Measurements from ENCODE around the gene ADCY5.

Gene ADCY5

DNA sequence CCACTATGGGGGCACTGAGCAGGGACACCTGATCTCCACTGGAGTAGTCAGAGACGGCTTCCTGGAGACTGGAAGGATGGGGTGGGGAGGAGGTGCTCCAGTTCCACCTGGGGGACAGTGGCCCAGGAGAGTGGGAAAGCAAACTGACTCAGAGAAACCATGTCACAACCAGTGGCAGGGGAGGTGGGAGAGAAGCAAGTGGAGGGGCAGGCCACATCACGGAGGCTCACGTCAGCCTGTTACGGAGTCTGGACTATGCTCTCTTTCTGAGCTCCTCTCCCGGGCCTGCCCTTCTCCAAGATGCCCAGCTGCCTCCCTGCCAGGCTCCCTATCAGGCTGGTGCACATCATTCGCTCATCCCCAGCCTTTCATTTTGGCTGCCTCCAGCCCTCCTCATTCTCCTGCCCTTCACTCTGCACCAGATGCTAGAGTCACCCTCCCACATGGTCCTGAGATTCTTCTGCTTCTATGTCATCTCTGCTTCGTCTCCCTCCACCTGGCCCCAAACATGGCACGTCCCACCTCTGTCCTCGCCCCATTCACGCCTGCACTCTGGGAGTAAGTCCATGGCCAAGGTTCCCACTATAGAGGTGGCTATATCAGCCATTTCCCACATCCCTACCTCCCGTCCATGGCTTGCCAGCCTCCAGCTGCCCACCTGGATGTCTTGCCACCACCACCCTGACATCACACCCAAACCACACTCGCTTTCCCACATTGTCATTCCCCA, 100.3 kb downstream of the ADCY5 start:
- DNase-seq (ENCODE audit: low read depth, low spot score): no peak

DNA sequence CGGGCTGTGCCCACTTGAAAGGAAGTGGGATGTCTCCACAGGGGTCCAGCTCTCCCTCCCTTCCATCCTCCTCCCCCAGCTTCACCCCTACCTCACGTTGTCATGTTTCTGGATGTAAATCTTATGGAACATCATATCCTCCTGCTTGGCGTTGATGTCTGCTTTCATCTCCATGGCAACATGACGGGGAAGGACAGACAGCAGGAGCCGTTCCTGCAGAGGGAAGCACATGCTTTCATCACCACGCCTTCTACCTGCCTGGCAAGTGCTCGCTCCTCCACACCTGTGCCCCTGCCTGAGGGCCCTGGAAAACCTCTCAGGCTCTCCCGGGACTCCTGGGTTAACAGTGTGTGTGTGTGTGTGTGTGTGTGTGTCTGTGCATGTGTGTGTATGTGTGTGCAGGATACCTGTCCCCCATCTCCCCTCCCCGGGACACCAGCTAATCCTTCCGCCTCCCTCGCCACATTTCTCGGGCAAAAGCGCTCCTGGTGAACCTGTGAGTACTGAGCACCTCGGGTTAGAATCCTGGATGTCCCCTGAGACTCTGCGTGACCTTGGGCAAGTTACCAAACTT, 101.1 kb downstream of the ADCY5 start:
- no peak overlapping the region for H3K27ac ChIP-seq
- no peak for DNase-seq (ENCODE audit: low read depth, low spot score)

More for the DNA sequence above, 100.3 kb downstream of the ADCY5 start:
- no peak overlapping the region for H3K27ac ChIP-seq

GRCh38 chr3:123347205-123347604, 101.7 kb downstream of the ADCY5 start:
- DNase-seq (ENCODE audit: low read depth, low spot score): no peak
- H3K27ac ChIP-seq: no peak overlapping the region

GRCh38 chr3:123346021-123346420, 102.9 kb downstream of the ADCY5 start:
- H3K27ac ChIP-seq: no peak overlapping the region
- DNase-seq (ENCODE audit: low read depth, low spot score): no peak

- DNase-seq (ENCODE audit: low read depth, low spot score): no peak
- no peak overlapping the region for H3K27ac ChIP-seq
Observed at GRCh38 chr3:123344907-123345594, 103.8 kb downstream of the ADCY5 start.

DNA sequence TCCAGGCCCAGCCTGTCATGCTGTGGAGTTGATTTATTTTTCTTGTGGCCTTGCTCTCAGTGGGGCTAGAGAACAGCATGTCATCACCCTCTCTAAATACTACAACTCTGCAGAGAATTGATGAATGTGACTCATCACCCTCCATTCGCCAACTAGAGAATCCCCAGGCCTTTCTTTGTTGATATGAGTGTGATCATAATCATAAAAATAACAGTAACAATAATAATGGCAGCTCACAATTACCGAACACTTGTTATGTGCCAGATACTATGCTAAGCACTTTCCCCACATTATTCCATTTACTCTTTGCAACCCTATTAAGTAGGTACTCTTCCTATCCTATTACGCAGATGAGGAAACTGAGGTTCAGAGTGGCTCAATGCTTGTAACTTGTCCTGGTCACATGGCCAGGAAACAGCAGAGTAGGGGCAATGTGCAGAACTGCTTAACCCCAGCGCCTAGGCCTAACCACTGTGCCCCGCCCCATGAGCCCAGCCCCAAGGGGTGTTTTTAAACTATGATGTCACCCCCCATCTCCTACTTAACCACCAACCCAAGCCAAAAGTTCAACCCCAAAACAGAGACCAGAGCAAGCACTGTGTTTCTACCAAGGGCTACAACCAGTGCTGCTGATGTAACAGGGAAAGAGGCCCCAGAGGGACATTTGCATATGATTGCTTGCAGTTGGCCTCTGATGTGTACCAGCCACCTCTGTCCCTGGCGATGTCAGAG, 104.5 kb downstream of the ADCY5 start:
- no peak for DNase-seq (ENCODE audit: low read depth, low spot score)
- no peak overlapping the region for H3K27ac ChIP-seq

GRCh38 chr3:123343296-123344174, 105.4 kb downstream of the ADCY5 start:
- no peak overlapping the region for H3K27ac ChIP-seq
- no peak for DNase-seq (ENCODE audit: low read depth, low spot score)

- no peak overlapping the region for H3K27ac ChIP-seq
- no peak for DNase-seq (ENCODE audit: low read depth, low spot score)
Observed at GRCh38 chr3:123342631-123343080, 106.2 kb downstream of the ADCY5 start.

GRCh38 chr3:123341871-123342630, 106.8 kb downstream of the ADCY5 start:
- no peak for DNase-seq (ENCODE audit: low read depth, low spot score)
- H3K27ac ChIP-seq: no peak overlapping the region

DNA sequence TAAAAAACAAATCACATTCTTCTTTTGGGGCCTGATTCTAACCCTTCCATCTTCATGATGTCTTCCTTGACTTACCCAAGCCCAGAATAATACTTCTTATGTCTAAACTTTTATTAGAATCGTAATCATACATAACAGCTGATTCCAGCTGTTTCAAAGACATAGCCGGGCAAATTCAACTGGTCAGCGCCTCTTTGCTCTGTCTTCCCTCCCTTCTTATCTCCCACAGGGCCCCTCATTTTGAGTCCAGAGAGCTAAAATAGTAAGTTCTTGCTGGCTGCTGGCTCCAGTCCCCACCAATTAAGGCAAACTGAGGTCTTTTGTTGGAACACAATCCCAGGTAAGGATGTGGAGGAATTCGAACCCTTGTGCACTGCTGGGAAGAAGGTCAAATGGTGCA, 108.6 kb downstream of the ADCY5 start:
- no peak for DNase-seq (ENCODE audit: low read depth, low spot score)

GRCh38 chr3:123339302-123339701, 109.6 kb downstream of the ADCY5 start:
- H3K27ac ChIP-seq: no peak overlapping the region
- DNase-seq (ENCODE audit: low read depth, low spot score): no peak

More for the DNA sequence above, 108.6 kb downstream of the ADCY5 start:
- H3K27ac ChIP-seq: no peak overlapping the region

DNA sequence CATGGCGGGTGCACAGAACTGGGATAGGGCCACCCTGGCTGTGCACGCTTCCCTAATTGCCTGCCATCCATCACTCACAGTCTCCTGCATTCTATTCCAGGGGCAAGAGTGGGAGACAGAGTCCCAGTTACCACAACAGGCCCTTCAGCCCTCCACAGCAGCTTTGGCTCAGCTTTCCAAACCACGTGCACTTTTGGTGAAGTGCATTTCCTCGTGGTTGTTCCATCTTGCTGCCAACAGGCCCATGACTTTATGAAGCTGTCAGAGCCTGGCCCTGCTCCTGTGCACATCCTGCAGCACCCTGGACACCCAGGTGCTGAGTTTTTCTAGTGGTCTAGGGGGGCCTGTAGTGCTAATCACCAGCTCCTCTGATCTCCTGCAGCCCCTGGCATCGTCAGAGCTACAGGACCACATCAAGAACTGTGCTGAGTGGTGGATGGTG, 110.2 kb downstream of the ADCY5 start:
- DNase-seq (ENCODE audit: low read depth, low spot score): no peak

GRCh38 chr3:123337948-123338619, 110.8 kb downstream of the ADCY5 start:
- H3K27ac ChIP-seq: no peak overlapping the region

More for the DNA sequence above, 110.2 kb downstream of the ADCY5 start:
- no peak overlapping the region for H3K27ac ChIP-seq

DNA sequence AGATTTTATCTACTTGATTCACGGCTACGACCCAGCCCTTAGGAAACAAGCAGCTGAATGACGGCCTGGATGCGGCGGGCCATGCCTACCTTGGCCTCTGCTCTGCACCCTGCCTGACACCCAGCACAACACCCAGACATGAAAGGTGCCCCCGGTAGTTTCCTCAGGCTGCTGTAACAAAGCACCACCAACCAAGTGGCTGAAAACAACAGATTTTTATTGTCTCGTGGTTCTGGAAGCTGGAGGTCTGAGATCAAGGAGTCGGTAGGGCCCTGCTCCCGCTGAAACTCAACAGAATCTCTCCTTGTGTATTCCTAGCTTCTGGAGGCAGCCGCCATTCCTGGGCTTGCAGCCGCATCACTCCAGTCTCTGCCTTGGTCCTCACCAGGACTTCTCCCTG, 111.7 kb downstream of the ADCY5 start:
- no peak overlapping the region for H3K27ac ChIP-seq
- DNase-seq (ENCODE audit: low read depth, low spot score): no peak

More at GRCh38 chr3:123337948-123338619, 110.8 kb downstream of the ADCY5 start:
- no peak for DNase-seq (ENCODE audit: low read depth, low spot score)

DNA sequence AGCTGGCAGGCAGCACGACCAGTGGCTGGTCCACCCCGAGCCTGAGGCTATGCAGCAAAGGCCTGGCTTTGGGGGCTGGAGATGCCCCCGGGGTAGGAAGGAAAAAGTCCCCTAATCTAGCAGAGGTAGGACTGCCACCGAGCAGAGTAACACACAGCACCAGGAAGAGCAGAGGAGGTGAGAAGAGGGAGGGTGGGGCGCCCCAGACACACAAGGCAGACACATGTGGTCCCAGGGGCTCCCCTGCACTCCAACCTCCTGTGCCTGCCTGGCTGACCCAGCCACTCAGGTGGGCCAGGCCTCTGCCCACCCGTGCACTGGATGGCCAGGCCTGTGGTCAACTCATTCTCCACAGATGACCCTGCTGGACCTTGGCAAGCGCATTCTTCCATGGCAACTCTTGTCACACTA, 112.4 kb downstream of the ADCY5 start:
- DNase-seq (ENCODE audit: low read depth, low spot score): no peak

GRCh38 chr3:123336001-123336400, 112.9 kb downstream of the ADCY5 start:
- DNase-seq (ENCODE audit: low read depth, low spot score): no peak
- no peak overlapping the region for H3K27ac ChIP-seq

More for the DNA sequence above, 112.4 kb downstream of the ADCY5 start:
- no peak overlapping the region for H3K27ac ChIP-seq

DNA sequence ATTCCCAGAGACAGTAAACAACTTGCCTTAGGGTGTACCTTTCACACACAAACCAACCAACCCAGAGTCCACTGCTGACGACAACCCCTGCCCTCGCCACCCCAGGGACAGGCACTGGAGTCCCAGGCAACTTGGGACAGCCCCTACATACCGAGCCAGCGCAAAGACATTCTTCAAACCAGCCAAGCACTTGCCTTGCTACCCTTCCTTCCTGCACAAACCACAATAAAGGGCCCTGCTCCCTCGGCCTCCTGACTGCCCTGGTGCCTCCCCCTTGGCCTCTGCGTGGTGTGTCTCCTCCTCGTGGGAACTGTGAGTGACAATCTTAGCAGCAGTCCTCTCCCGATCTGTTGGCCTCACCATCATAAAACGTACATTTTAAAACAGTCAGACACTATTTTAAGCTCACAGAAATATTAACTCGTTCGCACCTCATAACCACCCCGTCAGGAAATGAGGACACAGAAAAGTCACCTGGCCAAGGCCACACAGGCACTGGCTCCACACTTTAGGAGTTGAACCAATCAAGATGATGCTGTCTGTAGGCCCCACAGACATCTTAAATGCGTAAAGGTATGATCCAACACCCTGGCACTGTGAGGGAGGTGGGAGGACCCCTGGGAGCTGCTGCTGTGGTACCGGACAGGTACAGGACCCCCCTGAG, 113.8 kb downstream of the ADCY5 start:
- DNase-seq (ENCODE audit: low read depth, low spot score): no peak
- no peak overlapping the region for H3K27ac ChIP-seq

- H3K27ac ChIP-seq: no peak overlapping the region
Observed at GRCh38 chr3:123334056-123334455, 114.8 kb downstream of the ADCY5 start.

More at GRCh38 chr3:123334056-123334455, 114.8 kb downstream of the ADCY5 start:
- no peak for DNase-seq (ENCODE audit: low read depth, low spot score)
